ENCODE results near the gene TUBA4B. TPM values are rescaled to one million over a fixed set of nuclear protein-coding genes. Genes with fewer than 3 reads are reported as not detected.

The TUBA4B gene
- total RNA-seq, 1 experiment from 2014 or later: not detected

- BruUV-seq (replicated peaks): no TSS peak
- TF ChIP-seq REST (IDR thresholded peaks at IDR 0.05; ENCODE audit: insufficient read depth in 1 of 2, low read depth in 2 of 2, low read length in 1 of 2) (no peak), POLR2AphosphoS5 (IDR thresholded peaks at IDR 0.05; ENCODE audit: low read depth, low read length) (no peak), SIN3A (IDR thresholded peaks at IDR 0.05; ENCODE audit: borderline replicate concordance, insufficient read depth, low read depth, low read length) (no peak), TCF7L2 (IDR thresholded peaks at IDR 0.05; ENCODE audit: low read depth, low read length) (no peak), CTCF (IDR thresholded peaks at IDR 0.05) (no peak)
- 0 out of 2 replicates have a peak, but pooled peaks cover 2% of the 10 kb centered on the region for H3K36me3 ChIP-seq (ENCODE audit: control insufficient read depth, insufficient read depth, low read length)
- H3K27me3 ChIP-seq (ENCODE audit: control insufficient read depth, insufficient read depth, low read length): no peaks in the 10 kb centered on the region
- POLR2A ChIA-PET: no interaction called here
- ATAC-seq (no peak), DNase-seq (ENCODE audit: low read depth, low spot score) (no peak)
- no peaks in the 10 kb centered on the region for H3K9me3 ChIP-seq (ENCODE audit: control insufficient read depth, insufficient read depth, low read depth, low read length)
- intact Hi-C loops (cut with micrococcal nuclease; ENCODE audit: unreplicated experiment) (no loop called here), in situ Hi-C loops (cut with HindIII; ENCODE audit: low pct_unique_long_range_greater_than_20kb, low sequenced_read_pairs) (no loop called here)
- peaks cover 16% of the 10 kb centered on the region for H3K4me1 ChIP-seq (ENCODE audit: control insufficient read depth, insufficient read depth, low read length)
- CTCF ChIA-PET: no interaction called here
- peak overlapping the region; percentile 84 for H3K27ac ChIP-seq (ENCODE audit: low read length)
- H3K4me3 ChIP-seq (ENCODE audit: low read depth in 2 of 2, low read length in 2 of 2): peak overlapping the region; percentile 55 to 93
Observed at GRCh38 chr2:219207884-219208740, 44.9 kb upstream of the TUBA4B start.

GRCh38 chr2:219209236-219210195 is 43.5 kb upstream of the TUBA4B start:
- BruUV-seq (replicated peaks): no TSS peak
- Histone ChIP-seq H3K27me3 (ENCODE audit: control insufficient read depth, insufficient read depth, low read length) (no peaks in the 10 kb centered on the region), H3K4me1 (ENCODE audit: control insufficient read depth, insufficient read depth, low read length) (peaks cover 16% of the 10 kb centered on the region), H3K27ac (ENCODE audit: low read length) (no peak overlapping the region), H3K9me3 (ENCODE audit: control insufficient read depth, insufficient read depth, low read depth, low read length) (no peaks in the 10 kb centered on the region), H3K36me3 (ENCODE audit: control insufficient read depth, insufficient read depth, low read length) (0 out of 2 replicates have a peak, but pooled peaks cover 2% of the 10 kb centered on the region), H3K4me3 (ENCODE audit: low read depth in 2 of 2, low read length in 2 of 2) (no peak overlapping the region)
- in situ Hi-C loops (cut with HindIII; ENCODE audit: low pct_unique_long_range_greater_than_20kb, low sequenced_read_pairs) (no loop called here), intact Hi-C loops (cut with micrococcal nuclease; ENCODE audit: unreplicated experiment) (loop anchor here (10.0 kb wide), 1 partner anchor 45 kb away; the partner anchor contains the start of gene NHEJ1)
- ATAC-seq: no peak
- ChIA-PET POLR2A (interaction anchor here (0.6 kb wide), 1 partner anchor 51 kb away, joined by 3 read pairs; no protein-coding TSS in a partner anchor), CTCF (no interaction called here)
- no peak for DNase-seq (ENCODE audit: low read depth, low spot score)
- no peak for TF ChIP-seq CTCF (IDR thresholded peaks at IDR 0.05)
- TF ChIP-seq TCF7L2 (IDR thresholded peaks at IDR 0.05; ENCODE audit: low read depth, low read length): no peak
- TF ChIP-seq REST (IDR thresholded peaks at IDR 0.05; ENCODE audit: insufficient read depth in 1 of 2, low read depth in 2 of 2, low read length in 1 of 2): no peak
- TF ChIP-seq POLR2AphosphoS5 (IDR thresholded peaks at IDR 0.05; ENCODE audit: low read depth, low read length): no peak; the same call in 1 of the 2 replicates
- no peak for TF ChIP-seq SIN3A (IDR thresholded peaks at IDR 0.05; ENCODE audit: borderline replicate concordance, insufficient read depth, low read depth, low read length)

Measured in Panc1 (cell line).